ENCODE data around the gene XBP1.
"Not testable (repeated sequence)": the region's sequence is repeated elsewhere in the genome, so short reads cannot be mapped to it uniquely, and the experiment has no call there.

Gene XBP1

GRCh38 chr22:28800308-28801041 lies at the start of gene XBP1:
TSS of gene XBP1 (minus strand) at chr22:28800569.
- peak; percentile 90 for DNase-seq (ENCODE audit: low spot score)

GRCh38 chr22:28846994-28847393 lies 46.6 kb upstream of the XBP1 start:
- no peak for DNase-seq (ENCODE audit: low spot score)

- not testable (repeated sequence) for DNase-seq (ENCODE audit: low spot score)
Measured at GRCh38 chr22:28844277-28844676, 43.9 kb upstream of the XBP1 start.

GRCh38 chr22:28843633-28844032 lies 43.3 kb upstream of the XBP1 start:
- no peak for DNase-seq (ENCODE audit: low spot score)

GRCh38 chr22:28841111-28841510 lies 40.7 kb upstream of the XBP1 start:
- DNase-seq (ENCODE audit: low spot score), result no peak

GRCh38 chr22:28838971-28839370 lies 38.6 kb upstream of the XBP1 start:
- no peak for DNase-seq (ENCODE audit: low spot score)

GRCh38 chr22:28837640-28838039 lies 37.3 kb upstream of the XBP1 start:
- no peak for DNase-seq (ENCODE audit: low spot score)

GRCh38 chr22:28835630-28836189 lies 35.3 kb upstream of the XBP1 start:
- DNase-seq (ENCODE audit: low spot score), result no peak

GRCh38 chr22:28833276-28833923 lies 33.0 kb upstream of the XBP1 start:
- no peak for DNase-seq (ENCODE audit: low spot score)

GRCh38 chr22:28832731-28833130 lies 32.4 kb upstream of the XBP1 start:
- DNase-seq (ENCODE audit: low spot score), result no peak

GRCh38 chr22:28831140-28832072 lies 31.0 kb upstream of the XBP1 start:
- no peak for DNase-seq (ENCODE audit: low spot score)

GRCh38 chr22:28830441-28830840 lies 30.1 kb upstream of the XBP1 start:
- DNase-seq (ENCODE audit: low spot score), result no peak

- DNase-seq (ENCODE audit: low spot score), result peak; percentile 77
Measured at GRCh38 chr22:28829358-28830181, 29.2 kb upstream of the XBP1 start.

GRCh38 chr22:28826921-28827320 lies 26.6 kb upstream of the XBP1 start:
- DNase-seq (ENCODE audit: low spot score), result no peak

- not testable (repeated sequence) for DNase-seq (ENCODE audit: low spot score)
Measured at GRCh38 chr22:28826430-28826829, 26.1 kb upstream of the XBP1 start.

- DNase-seq (ENCODE audit: low spot score), result not testable (repeated sequence)
Measured at GRCh38 chr22:28824455-28824854, 24.1 kb upstream of the XBP1 start.

GRCh38 chr22:28822930-28823551 lies 22.7 kb upstream of the XBP1 start:
- peak; percentile 32 for DNase-seq (ENCODE audit: low spot score)

- DNase-seq (ENCODE audit: low spot score), result no peak
Measured at GRCh38 chr22:28821452-28821851, 21.1 kb upstream of the XBP1 start.

- DNase-seq (ENCODE audit: low spot score), result no peak
Measured at GRCh38 chr22:28820885-28821284, 20.5 kb upstream of the XBP1 start.

GRCh38 chr22:28819253-28820096 lies 19.1 kb upstream of the XBP1 start:
- DNase-seq (ENCODE audit: low spot score), result no peak

Measured in CD4-positive, alpha-beta T cell treated with Interleukin-15 for 4 hours (primary cell).